GM06990 (cell line): ENCODE measurements around the gene TCEANC.

ENCODE experiments used
- DNase-seq: peaks from one replicate; pipeline ENCODE4 v3.0.0-alpha.2; 2011; ENCODE audit not compliant: insufficient read length; ENCODE audit errors: extremely low read depth
- H3K27me3 ChIP-seq: replicated peaks from 2 replicates; pipeline ENCODE4 v1.6.0; 2011; ENCODE audit warnings: low read length; ENCODE audit not compliant: control insufficient read depth, insufficient read depth
- H3K36me3 ChIP-seq: 2 replicates; pipeline ENCODE4 v1.5.1; 2011; ENCODE audit warnings: low read length; ENCODE audit not compliant: control insufficient read depth, insufficient read depth
- H3K4me3 ChIP-seq: replicated peaks from 2 replicates; pipeline ENCODE4 v1.5.1; 2011; ENCODE audit warnings: low read depth, mild to moderate bottlenecking, control low read depth, low read length
- TF ChIP-seq, protein P1 (sequence below): IDR thresholded peaks from 2 replicates; pipeline ENCODE4 v1.5.1; 2011; ENCODE audit warnings: low read length, control low read depth, mild to moderate bottlenecking, inconsistent platforms; ENCODE audit not compliant: insufficient read depth, poor library complexity, severe bottlenecking

The TCEANC gene

DNA sequence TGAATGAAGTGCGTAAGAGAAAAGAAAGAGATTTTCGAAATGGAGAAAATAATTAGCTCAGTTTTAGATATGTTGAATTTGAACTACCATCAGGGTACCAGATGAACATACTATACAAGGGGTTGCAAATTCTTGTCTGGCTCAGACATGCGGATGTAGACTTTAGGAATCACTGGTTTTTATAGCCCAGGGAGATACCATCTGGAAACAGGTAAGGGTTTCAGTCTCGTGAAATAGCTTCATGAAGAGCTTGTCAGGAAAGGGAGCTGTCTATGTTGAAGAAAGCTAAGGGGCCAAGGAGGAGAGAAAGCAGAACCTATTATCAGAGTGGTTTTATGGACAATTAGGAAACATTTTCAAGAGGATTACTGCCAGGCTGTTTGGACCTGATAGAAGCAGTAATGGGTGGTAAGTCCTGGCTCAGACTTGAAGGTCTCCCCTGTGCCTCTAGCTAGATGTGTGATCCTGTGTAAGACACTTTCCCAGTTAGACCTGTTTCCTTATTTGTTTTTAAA, 42.7 kb downstream of the TCEANC start:
- Histone ChIP-seq H3K27me3 (no peaks in the 10 kb centered on the region), H3K4me3 (no peak overlapping the region), H3K36me3 (peaks cover 1% of the 10 kb centered on the region; the same call in 1 of the 2 replicates)
- no peak for DNase-seq
- TF ChIP-seq, protein P1, sequence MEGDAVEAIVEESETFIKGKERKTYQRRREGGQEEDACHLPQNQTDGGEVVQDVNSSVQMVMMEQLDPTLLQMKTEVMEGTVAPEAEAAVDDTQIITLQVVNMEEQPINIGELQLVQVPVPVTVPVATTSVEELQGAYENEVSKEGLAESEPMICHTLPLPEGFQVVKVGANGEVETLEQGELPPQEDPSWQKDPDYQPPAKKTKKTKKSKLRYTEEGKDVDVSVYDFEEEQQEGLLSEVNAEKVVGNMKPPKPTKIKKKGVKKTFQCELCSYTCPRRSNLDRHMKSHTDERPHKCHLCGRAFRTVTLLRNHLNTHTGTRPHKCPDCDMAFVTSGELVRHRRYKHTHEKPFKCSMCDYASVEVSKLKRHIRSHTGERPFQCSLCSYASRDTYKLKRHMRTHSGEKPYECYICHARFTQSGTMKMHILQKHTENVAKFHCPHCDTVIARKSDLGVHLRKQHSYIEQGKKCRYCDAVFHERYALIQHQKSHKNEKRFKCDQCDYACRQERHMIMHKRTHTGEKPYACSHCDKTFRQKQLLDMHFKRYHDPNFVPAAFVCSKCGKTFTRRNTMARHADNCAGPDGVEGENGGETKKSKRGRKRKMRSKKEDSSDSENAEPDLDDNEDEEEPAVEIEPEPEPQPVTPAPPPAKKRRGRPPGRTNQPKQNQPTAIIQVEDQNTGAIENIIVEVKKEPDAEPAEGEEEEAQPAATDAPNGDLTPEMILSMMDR = no peak

DNA sequence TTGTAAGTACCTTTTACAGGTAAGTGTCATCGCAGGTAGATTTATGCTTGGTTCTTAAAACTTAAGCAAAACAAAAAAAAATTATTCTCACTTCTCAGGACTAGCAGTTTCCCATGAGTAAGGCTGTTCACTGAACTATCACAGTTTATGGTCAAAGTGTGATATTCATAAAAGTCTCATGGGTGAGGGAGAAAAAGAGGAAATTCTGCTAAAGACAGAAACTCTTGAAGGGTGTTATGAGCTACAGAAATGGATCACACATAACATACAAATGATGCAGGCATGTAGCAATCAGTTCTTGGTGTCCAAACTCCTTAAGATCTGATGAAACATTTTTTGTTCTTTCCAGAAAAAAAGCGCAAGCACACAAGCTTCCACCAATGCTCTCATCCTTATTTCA, 44.5 kb downstream of the TCEANC start:
- Histone ChIP-seq H3K4me3 (no peak overlapping the region), H3K36me3 (peaks cover 1% of the 10 kb centered on the region), H3K27me3 (no peaks in the 10 kb centered on the region)
- TF ChIP-seq, protein P1 = no peak
- DNase-seq = peak; percentile 50

DNA sequence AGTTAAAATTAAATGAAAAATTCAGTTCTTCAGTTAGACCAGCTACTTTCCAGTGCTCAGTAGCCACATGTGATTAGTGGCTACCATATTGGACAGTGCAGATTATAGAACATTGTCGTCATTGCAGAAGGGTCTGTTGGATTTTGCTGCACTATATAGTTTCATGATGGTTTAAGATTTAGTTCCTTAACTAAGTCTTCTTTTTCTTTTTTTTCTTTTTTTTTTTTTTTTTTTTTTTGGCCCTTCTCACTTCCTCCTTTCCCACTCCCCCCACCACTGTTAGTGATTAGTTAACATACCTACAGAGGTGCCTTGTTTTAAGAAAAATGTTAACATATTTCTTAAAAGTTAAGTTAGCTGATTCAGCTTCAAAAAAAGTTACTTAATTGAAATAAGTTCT, 45.0 kb downstream of the TCEANC start:
- Histone ChIP-seq H3K4me3 (no peak overlapping the region), H3K36me3 (peaks cover 1% of the 10 kb centered on the region), H3K27me3 (no peaks in the 10 kb centered on the region)
- TF ChIP-seq, protein P1 = no peak
- no peak for DNase-seq

DNA sequence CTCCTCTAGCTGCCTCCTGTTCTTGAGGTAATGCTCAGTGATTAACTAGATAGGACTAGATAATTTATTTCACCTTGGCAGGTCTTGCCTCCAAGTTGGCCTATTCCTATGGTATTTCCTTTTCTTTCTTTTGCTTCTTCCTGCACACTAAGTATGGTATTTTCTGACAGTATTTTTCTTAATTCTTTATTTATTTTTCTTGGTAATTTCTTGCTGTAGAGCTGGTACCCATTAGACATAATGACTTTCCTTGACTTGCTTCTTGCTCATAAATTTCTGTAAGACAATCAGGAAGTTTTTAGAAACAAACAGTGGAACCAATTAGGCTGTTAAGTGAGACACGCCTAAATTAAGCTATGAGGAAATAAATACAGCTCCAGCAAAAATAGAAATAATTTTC, 45.5 kb downstream of the TCEANC start:
- Histone ChIP-seq H3K36me3 (peaks cover 1% of the 10 kb centered on the region), H3K27me3 (no peaks in the 10 kb centered on the region), H3K4me3 (no peak overlapping the region)
- TF ChIP-seq, protein P1 = no peak
- DNase-seq = no peak

DNA sequence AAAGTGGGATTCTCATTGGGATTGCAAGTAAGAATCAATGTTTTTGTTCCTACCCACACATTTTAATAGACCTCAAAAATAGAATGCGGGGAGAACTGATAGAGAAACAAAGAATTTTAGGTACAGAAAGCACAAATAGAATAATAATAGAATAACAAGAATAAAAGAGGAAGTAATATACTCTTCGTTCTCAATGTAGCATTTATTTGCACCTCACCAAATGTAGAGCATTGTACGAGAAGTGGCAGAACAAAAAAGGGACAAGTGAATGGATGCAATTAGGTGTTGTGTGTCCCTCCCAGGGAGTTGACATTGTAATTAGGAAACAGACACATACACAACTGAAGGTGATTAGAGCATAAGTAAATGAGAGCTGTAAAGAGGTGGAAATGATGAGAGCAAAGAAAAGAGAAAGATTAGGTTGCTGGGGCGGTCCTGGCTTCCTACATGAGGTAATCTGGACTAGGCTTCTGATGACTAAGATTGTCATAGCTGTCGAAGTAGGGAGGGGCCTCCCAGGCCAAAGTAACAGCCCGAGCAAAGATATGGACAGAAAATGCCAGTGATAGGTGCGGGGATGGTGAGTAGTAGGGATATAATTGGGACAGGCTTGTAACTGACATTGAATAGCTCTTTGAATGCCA, 46.4 kb downstream of the TCEANC start:
- TF ChIP-seq, protein P1 = no peak
- DNase-seq = peak; percentile 30
- peaks cover 1% of the 10 kb centered on the region for H3K36me3 ChIP-seq
- H3K27me3 ChIP-seq = no peaks in the 10 kb centered on the region
- H3K4me3 ChIP-seq = no peak overlapping the region
